RWPE2 (cell line): ENCODE results near the gene AFAP1.

ENCODE experiments used
- ATAC-seq: fragments of 200-7000 bp; cut with Tn5 transposase; 3 replicates; pipeline ENCODE4 v1.9.1; 2021; ENCODE audit warnings: low read depth
- DNase-seq: peaks from one replicate; pipeline ENCODE4 v3.0.0-alpha.2; 2020; ENCODE audit warnings: low spot score
- H3K27ac ChIP-seq: fragments of 450-650 bp; 2 replicates; pipeline ENCODE4 v1.5.1; 2017; ENCODE audit warnings: mild to moderate bottlenecking; ENCODE audit not compliant: poor library complexity, severe bottlenecking
- H3K27me3 ChIP-seq: fragments of 250-450 bp; sonication (Bioruptor Pico); 2 replicates; pipeline ENCODE4 v1.5.1; 2021; ENCODE audit warnings: mild to moderate bottlenecking, moderate library complexity; ENCODE audit not compliant: insufficient read depth, poor library complexity, severe bottlenecking
- H3K36me3 ChIP-seq: fragments of 250-450 bp; sonication (Bioruptor Pico); 2 replicates; pipeline ENCODE4 v1.5.1; 2020; ENCODE audit warnings: low read depth, mild to moderate bottlenecking, moderate library complexity
- H3K4me1 ChIP-seq: fragments of 250-450 bp; sonication (Bioruptor Pico); 2 replicates; pipeline ENCODE4 v1.5.1; 2021; ENCODE audit warnings: mild to moderate bottlenecking, moderate library complexity; ENCODE audit not compliant: insufficient read depth, poor library complexity, severe bottlenecking
- H3K4me3 ChIP-seq: fragments of 250-450 bp; sonication (Bioruptor Pico); 2 replicates; pipeline ENCODE4 v1.5.1; 2021; ENCODE audit warnings: mild to moderate bottlenecking, moderate library complexity; ENCODE audit not compliant: severe bottlenecking
- H3K9me3 ChIP-seq: fragments of 250-450 bp; sonication (Bioruptor Pico); 2 replicates; pipeline ENCODE4 v1.5.1; 2021; ENCODE audit warnings: mild to moderate bottlenecking, moderate library complexity; ENCODE audit not compliant: severe bottlenecking
- CTCF ChIP-seq: fragments of 450-650 bp; IDR thresholded peaks from one replicate; pipeline ENCODE4 v1.5.1; 2017; ENCODE audit warnings: mild to moderate bottlenecking, moderate library complexity; ENCODE audit not compliant: poor library complexity, severe bottlenecking

AFAP1 gene

DNA sequence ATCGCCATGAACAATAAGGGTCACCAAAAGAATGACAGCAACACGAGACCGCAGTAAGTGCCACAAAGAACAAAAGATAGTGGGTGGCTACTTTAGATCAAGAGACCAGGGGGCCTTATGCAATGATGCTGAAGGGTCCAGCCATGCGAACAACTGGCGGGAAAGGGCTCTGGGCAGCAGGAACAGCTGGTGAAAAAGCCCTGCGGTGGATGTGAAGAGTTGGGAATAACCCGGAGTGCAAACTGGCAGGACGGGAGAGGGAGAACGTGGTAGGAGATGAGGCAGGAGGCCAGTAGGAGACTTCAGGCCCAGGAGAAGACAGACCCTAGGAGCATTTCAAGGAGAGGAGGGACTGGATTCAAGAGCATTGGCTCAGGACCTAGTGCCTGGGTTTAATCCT lies 120.2 kb downstream of the AFAP1 start:
- Histone ChIP-seq H3K27ac (no peak overlapping the region), H3K4me3 (no peak overlapping the region), H3K27me3 (no peaks in the 10 kb centered on the region), H3K9me3 (no peaks in the 10 kb centered on the region), H3K36me3 (peaks cover 69% of the 10 kb centered on the region), H3K4me1 (peaks cover 11% of the 10 kb centered on the region)
- ATAC-seq (no peak), DNase-seq (no peak)
- TF ChIP-seq CTCF, result no peak

DNA sequence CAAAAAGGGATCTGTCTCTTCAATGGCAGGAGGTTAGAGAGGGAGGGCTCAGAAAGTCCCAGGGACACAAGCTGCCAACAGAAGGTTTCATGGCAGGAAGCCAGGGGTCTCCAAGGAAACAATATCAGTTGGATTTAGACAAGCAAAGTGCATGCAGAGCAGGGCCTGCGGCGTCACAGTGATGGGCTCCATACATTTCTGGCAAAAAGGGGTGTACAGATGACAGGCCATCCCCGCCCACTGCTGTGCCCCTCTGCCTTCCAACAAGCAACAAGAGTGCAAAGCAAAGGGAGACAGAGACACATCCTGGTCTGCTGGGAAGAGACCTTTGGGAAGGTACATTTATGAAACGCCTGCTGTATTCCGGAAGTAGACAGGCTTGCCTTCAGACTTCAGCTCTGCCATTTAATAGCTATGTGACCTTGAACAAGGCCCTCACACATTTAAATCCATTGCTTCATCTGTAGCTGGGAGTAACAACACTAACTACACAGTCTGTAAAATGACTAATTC lies 121.2 kb downstream of the AFAP1 start:
- peaks cover 20% of the 10 kb centered on the region for H3K4me1 ChIP-seq
- H3K9me3 ChIP-seq, result no peaks in the 10 kb centered on the region
- no peak overlapping the region for H3K27ac ChIP-seq
- DNase-seq (no peak), ATAC-seq (no peak)
- H3K27me3 ChIP-seq, result no peaks in the 10 kb centered on the region
- no peak overlapping the region for H3K4me3 ChIP-seq
- H3K36me3 ChIP-seq, result peaks cover 70% of the 10 kb centered on the region
- TF ChIP-seq CTCF, result no peak

DNA sequence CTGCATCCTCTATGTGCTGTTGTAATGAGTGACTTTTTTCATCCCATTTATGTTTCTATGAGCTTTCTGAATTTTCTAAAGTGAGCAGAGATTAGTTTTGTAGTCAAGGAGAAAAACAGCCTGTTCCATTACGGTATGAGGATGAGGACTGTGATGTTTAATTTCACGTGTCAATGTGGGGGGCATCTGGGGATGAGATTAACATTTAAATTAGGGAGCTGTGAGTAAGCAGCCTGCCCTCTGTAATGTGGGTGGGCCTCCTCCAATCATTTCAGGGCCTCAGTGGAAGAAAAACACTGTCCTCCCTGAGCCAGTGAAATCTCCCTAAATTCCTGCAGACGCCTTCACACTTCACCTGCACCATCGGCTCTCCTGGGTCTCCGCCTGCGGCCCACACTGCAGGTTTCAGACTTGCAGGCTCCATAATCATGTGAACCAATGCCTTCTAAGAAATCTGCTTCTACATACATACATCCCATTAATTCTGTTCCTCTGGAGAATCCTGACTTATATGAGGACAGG lies 121.7 kb downstream of the AFAP1 start:
- Histone ChIP-seq H3K4me1 (peaks cover 23% of the 10 kb centered on the region), H3K4me3 (no peak overlapping the region), H3K9me3 (no peaks in the 10 kb centered on the region), H3K27ac (no peak overlapping the region), H3K36me3 (peaks cover 75% of the 10 kb centered on the region), H3K27me3 (no peaks in the 10 kb centered on the region)
- no peak for DNase-seq
- ATAC-seq, result no peak
- no peak for TF ChIP-seq CTCF

GRCh38 chr4:7816771-7817170 lies 122.9 kb downstream of the AFAP1 start:
- Histone ChIP-seq H3K27me3 (no peaks in the 10 kb centered on the region), H3K36me3 (peaks cover 81% of the 10 kb centered on the region), H3K27ac (peak overlapping the region; percentile 53), H3K4me1 (peaks cover 23% of the 10 kb centered on the region), H3K4me3 (no peak overlapping the region), H3K9me3 (no peaks in the 10 kb centered on the region)
- ATAC-seq, result no peak
- no peak for DNase-seq
- no peak for TF ChIP-seq CTCF

- DNase-seq, result no peak
These were observed 123.7 kb downstream of the AFAP1 start for GRCh38 chr4:7815981-7816380.

More at GRCh38 chr4:7815981-7816380, 123.7 kb downstream of the AFAP1 start:
- ATAC-seq, result no peak
- Histone ChIP-seq H3K9me3 (no peaks in the 10 kb centered on the region), H3K27me3 (no peaks in the 10 kb centered on the region), H3K27ac (peak overlapping the region; percentile 53), H3K4me3 (no peak overlapping the region), H3K36me3 (peaks cover 76% of the 10 kb centered on the region), H3K4me1 (peaks cover 23% of the 10 kb centered on the region)
- TF ChIP-seq CTCF, result peak; percentile 4
